Choroid plexus epithelial cell (primary cell): ENCODE data around the gene IMP4.

Experiments
- DNase-seq: peaks from one replicate; pipeline ENCODE4 v3.0.0-alpha.2; 2010; ENCODE audit warnings: low read depth
- H3K4me3 ChIP-seq: 2 replicates; pipeline ENCODE4 v1.5.1; 2011; ENCODE audit warnings: low read depth, mild to moderate bottlenecking, control low read depth, low read length, moderate library complexity
- CTCF ChIP-seq: conservative IDR thresholded peaks from 2 replicates; pipeline ENCODE4 v1.5.1; 2011; ENCODE audit warnings: low read depth, mild to moderate bottlenecking, control low read depth, inconsistent platforms, low read length, moderate library complexity

Gene IMP4

GRCh38 chr2:130307850-130308249 lies 34.8 kb upstream of the IMP4 start:
- no peak overlapping the region for H3K4me3 ChIP-seq
- TF ChIP-seq CTCF = no peak
- no peak for DNase-seq

DNA sequence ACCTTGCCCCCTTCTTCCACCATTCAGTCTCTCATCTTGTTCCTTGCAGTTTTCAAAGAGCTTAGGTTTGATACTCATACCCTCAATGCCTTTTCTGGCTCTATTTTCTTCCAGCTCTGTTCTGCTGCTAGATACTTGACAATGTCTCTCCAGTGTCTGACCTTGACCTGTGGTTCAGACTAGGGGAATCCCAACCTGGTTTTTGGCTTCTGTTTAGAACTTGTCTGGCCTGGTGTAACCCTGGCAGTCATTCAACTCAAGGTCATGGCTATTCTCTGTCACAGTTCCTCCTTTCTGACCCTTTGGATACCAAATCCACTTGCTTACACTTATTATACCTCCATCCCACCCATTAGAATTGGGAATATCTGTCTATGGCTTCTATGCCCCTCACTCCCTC lies 31.8 kb upstream of the IMP4 start:
- no peak overlapping the region for H3K4me3 ChIP-seq
- no peak for TF ChIP-seq CTCF
- no peak for DNase-seq

DNA sequence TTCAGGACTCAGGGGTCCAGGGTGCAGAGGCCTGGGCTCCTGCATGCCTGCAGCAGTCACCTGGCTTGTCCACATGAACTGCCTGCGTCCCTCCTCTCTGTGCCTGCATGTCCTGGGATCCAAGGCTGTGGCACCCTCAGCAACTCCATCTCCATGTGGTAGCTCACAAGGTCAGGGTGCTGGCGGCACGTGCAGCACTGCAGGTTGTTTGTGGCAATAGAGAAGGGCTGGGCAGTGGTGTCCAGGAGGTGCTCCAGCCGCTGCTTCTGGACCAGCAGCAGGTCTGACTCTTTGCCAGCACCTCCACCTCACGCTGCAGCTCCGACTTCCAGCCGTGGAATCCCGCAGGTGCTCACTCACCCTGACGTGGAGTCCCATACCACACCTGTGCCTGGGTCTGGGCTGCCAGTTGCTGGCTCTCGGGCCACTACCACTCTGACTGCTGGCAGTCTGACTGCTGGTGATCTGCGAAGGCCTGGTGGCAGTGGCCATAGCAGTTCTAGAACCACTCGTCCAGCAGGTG lies 28.8 kb upstream of the IMP4 start:
- no peak for TF ChIP-seq CTCF
- no peak overlapping the region for H3K4me3 ChIP-seq
- no peak for DNase-seq

GRCh38 chr2:130314377-130314776 lies 28.3 kb upstream of the IMP4 start:
- DNase-seq = no peak
- no peak for TF ChIP-seq CTCF
- no peak overlapping the region for H3K4me3 ChIP-seq

DNA sequence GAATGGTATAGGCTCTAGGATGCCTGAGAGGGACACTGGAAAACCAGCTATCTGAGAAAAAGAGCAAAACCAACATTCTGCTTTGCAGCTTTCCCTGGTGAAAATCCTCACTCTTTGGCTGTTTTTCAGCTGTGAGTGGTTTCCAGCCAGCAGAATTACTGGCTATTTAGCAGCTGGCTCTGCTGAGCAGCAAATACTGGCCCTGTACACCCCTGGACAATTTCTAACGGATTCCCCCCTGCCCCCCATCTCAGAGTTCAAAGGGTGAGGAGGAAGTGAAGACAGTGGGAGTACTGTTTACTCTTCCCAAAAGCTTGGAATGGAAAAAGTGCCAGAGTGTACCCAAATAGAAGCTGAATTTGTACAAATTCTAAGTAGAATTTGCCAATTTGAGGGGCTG lies 26.1 kb upstream of the IMP4 start:
- H3K4me3 ChIP-seq = no peak overlapping the region
- no peak for DNase-seq
- TF ChIP-seq CTCF = no peak

- no peak for TF ChIP-seq CTCF
- H3K4me3 ChIP-seq = no peak overlapping the region
- no peak for DNase-seq
These were observed 23.8 kb upstream of the IMP4 start for GRCh38 chr2:130318906-130319305.

- no peak for DNase-seq
- TF ChIP-seq CTCF = no peak
- no peak overlapping the region for H3K4me3 ChIP-seq
These were observed 23.2 kb upstream of the IMP4 start for GRCh38 chr2:130319536-130319935.
